ENCODE measurements around the gene MRPS33.

GRCh38 chr7:140983802-140984201 lies 30.9 kb downstream of the MRPS33 start:
- TF ChIP-seq EZH2phosphoT487 (IDR thresholded peaks at IDR 0.05; ENCODE audit: borderline replicate concordance, low read length), result no peak
- TF ChIP-seq, protein P1, sequence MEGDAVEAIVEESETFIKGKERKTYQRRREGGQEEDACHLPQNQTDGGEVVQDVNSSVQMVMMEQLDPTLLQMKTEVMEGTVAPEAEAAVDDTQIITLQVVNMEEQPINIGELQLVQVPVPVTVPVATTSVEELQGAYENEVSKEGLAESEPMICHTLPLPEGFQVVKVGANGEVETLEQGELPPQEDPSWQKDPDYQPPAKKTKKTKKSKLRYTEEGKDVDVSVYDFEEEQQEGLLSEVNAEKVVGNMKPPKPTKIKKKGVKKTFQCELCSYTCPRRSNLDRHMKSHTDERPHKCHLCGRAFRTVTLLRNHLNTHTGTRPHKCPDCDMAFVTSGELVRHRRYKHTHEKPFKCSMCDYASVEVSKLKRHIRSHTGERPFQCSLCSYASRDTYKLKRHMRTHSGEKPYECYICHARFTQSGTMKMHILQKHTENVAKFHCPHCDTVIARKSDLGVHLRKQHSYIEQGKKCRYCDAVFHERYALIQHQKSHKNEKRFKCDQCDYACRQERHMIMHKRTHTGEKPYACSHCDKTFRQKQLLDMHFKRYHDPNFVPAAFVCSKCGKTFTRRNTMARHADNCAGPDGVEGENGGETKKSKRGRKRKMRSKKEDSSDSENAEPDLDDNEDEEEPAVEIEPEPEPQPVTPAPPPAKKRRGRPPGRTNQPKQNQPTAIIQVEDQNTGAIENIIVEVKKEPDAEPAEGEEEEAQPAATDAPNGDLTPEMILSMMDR (IDR thresholded peaks at IDR 0.05; ENCODE audit: low read depth, low read length, poor library complexity, severe bottlenecking), result peak; percentile 52
